SK-N-SH (cell line): ENCODE measurements around the gene PPP1R15B. TPM values are rescaled to one million over a fixed set of nuclear protein-coding genes. Genes with fewer than 3 reads are reported as not detected.
A peak's percentile ranks its signal among the peaks of the same experiment; 100 is the strongest.

Source experiments
- CTCF ChIA-PET: fragments of 300-600, 350-600 bp; formaldehyde crosslinking; extraction: SDS; loops from one replicate; lab custom pipeline; 2021; lab: Yijun Ruan, JAX
- POLR2A ChIA-PET: fragments of 350-600 bp; sonication (Branson Sonifier 250); formaldehyde crosslinking; extraction: SDS; loops from one replicate; lab custom pipeline; 2020; ENCODE audit warnings: antibody characterized with exemption, inconsistent platforms; lab: Yijun Ruan, JAX
- DNase-seq: peaks from one replicate; pipeline ENCODE4 v3.0.0; 2012
- H2AFZ ChIP-seq: fragments of 200-600 bp; sonication (generic); 2 replicates; pipeline ENCODE4 v1.8.1; 2016; ENCODE audit warnings: antibody characterized with exemption, mild to moderate bottlenecking, low read depth
- H3F3A ChIP-seq: fragments of 200-600 bp; sonication (generic); replicated peaks from 2 replicates; pipeline ENCODE3; 2016; ENCODE audit warnings: antibody characterized with exemption, mild to moderate bottlenecking; ENCODE audit not compliant: insufficient read depth
- H3K27ac ChIP-seq, 2 experiments: fragments of 200-500 bp in 1 of 2; fragments of 200-600 bp in 1 of 2; sonication (Bioruptor generic) in 1 of 2; sonication (generic), shearing (Covaris generic) in 1 of 2; 2 replicates each; pipeline versions ENCODE4 v1.5.1 to v1.6.1; 2014 to 2016; ENCODE audit warnings: low read depth in 2 of 2, inconsistent platforms in 1 of 2, low read length in 1 of 2, mild to moderate bottlenecking in 1 of 2, mixed read lengths in 1 of 2
- H3K27me3 ChIP-seq: fragments of 200-600 bp; sonication (generic), shearing (Covaris generic); 2 replicates; pipeline ENCODE4 v1.6.1; 2016; ENCODE audit warnings: mixed run types; ENCODE audit not compliant: insufficient read depth
- H3K36me3 ChIP-seq, 2 experiments: fragments of 200-500 bp in 1 of 2; fragments of 200-600 bp in 1 of 2; sonication (Bioruptor generic) in 1 of 2; sonication (generic) in 1 of 2; replicated peaks in 1 of 2; 2 replicates each; pipeline versions ENCODE3 to v1.5.1; 2014 to 2016; ENCODE audit warnings: low read length in 1 of 2, mild to moderate bottlenecking in 1 of 2; ENCODE audit not compliant: insufficient read depth in 2 of 2, control insufficient read depth in 1 of 2
- H3K4me1 ChIP-seq, 2 experiments: fragments of 200-500 bp in 1 of 2; fragments of 200-600 bp in 1 of 2; sonication (Bioruptor generic) in 1 of 2; sonication (generic), shearing (Covaris generic) in 1 of 2; 2 replicates each; pipeline versions ENCODE4 v1.5.1 to v1.6.1; 2014 to 2016; ENCODE audit warnings: low read depth in 1 of 2, low read length in 1 of 2, mixed run types in 1 of 2; ENCODE audit not compliant: insufficient read depth in 2 of 2, control insufficient read depth in 1 of 2
- H3K4me2 ChIP-seq: fragments of 200-600 bp; sonication (generic), shearing (Covaris generic); 2 replicates; pipeline ENCODE4 v1.6.1; 2017; ENCODE audit warnings: mixed run types
- H3K4me3 ChIP-seq, 2 experiments: fragments of 200-500 bp in 1 of 2; fragments of 200-600 bp in 1 of 2; sonication (Bioruptor generic) in 1 of 2; sonication (generic), shearing (Covaris generic) in 1 of 2; 2 replicates each; pipeline versions ENCODE4 v1.5.1 to v1.8.1; 2014 to 2016; ENCODE audit warnings: low read depth in 2 of 2, inconsistent platforms in 1 of 2, low read length in 1 of 2, mild to moderate bottlenecking in 1 of 2, mixed read lengths in 1 of 2, moderate library complexity in 1 of 2
- H3K79me2 ChIP-seq: fragments of 200-600 bp; sonication (generic); 2 replicates; pipeline ENCODE4 v1.8.1; 2017; ENCODE audit warnings: mild to moderate bottlenecking; ENCODE audit not compliant: insufficient read depth
- H3K9ac ChIP-seq: fragments of 200-600 bp; sonication (generic); 2 replicates; pipeline ENCODE4 v1.6.1; 2017; ENCODE audit warnings: mixed run types
- H3K9me2 ChIP-seq: fragments of 200-600 bp; sonication (generic); 2 replicates; pipeline ENCODE4 v1.6.1; 2017; ENCODE audit warnings: mixed run types
- H3K9me3 ChIP-seq: fragments of 200-600 bp; sonication (generic); 2 replicates; pipeline ENCODE4 v1.6.1; 2017; ENCODE audit warnings: mixed run types, mild to moderate bottlenecking, moderate library complexity
- H4K20me1 ChIP-seq: fragments of 200-600 bp; sonication (generic); 2 replicates; pipeline ENCODE4 v1.6.1; 2017; ENCODE audit warnings: mild to moderate bottlenecking, mixed run types; ENCODE audit not compliant: insufficient read depth
- CTCF ChIP-seq: fragments of 200-600 bp; sonication (generic); IDR thresholded peaks from 2 replicates; pipeline ENCODE4 v1.6.1; 2017; ENCODE audit warnings: antibody characterized with exemption, mild to moderate bottlenecking, moderate library complexity
- FOXJ3 ChIP-seq: sonication (generic); formaldehyde crosslinking; IDR thresholded peaks from 2 replicates; pipeline ENCODE4 v1.5.1; 2020; ENCODE audit warnings: mild to moderate bottlenecking, missing genetic modification reagents
- MAX ChIP-seq: IDR thresholded peaks from 2 replicates; pipeline ENCODE4 v1.4.0; 2012; ENCODE audit warnings: low read depth
- MEF2A ChIP-seq: IDR thresholded peaks from 2 replicates; pipeline ENCODE4 v1.4.0; 2012; ENCODE audit warnings: low read depth, borderline replicate concordance
- NFIC ChIP-seq: IDR thresholded peaks from 2 replicates; pipeline ENCODE4 v1.4.0; 2012; ENCODE audit warnings: borderline replicate concordance
- NRF1 ChIP-seq: IDR thresholded peaks from 2 replicates; pipeline ENCODE4 v1.6.1; 2012; ENCODE audit warnings: low read depth, mild to moderate bottlenecking, low read length
- POLR2AphosphoS5 ChIP-seq: IDR thresholded peaks from 2 replicates; pipeline ENCODE4 v1.6.1; 2012; ENCODE audit warnings: low read depth, low read length
- RAD21 ChIP-seq: IDR thresholded peaks from 2 replicates; pipeline ENCODE4 v1.6.1; 2012; ENCODE audit warnings: mild to moderate bottlenecking, low read length
- SMC3 ChIP-seq: IDR thresholded peaks from 2 replicates; pipeline ENCODE4 v1.6.1; 2012; ENCODE audit warnings: low read depth, low read length, improper control_type of control experiment
- TAF1 ChIP-seq: IDR thresholded peaks from 2 replicates; pipeline ENCODE4 v1.6.1; 2012; ENCODE audit warnings: low read depth, mild to moderate bottlenecking, low read length, moderate library complexity, borderline replicate concordance
- USF2 ChIP-seq: fragments of 150-350 bp; IDR thresholded peaks from 2 replicates; pipeline ENCODE4 v1.6.1; 2017; ENCODE audit warnings: antibody characterized with exemption, low read length, low read depth, borderline replicate concordance
- WGBS: methylation state at CpG from one replicate; pipeline ENCODE4 v1.1.6; 2017; ENCODE audit warnings: low lambda C conversion rate; 5-methylcytosine and 5-hydroxymethylcytosine counted together
- polyA plus RNA-seq, 3 experiments: library from polyadenylated mRNA; depleted of rRNA; stranded (reverse); fragments of >200 nt; gene quantifications; 2 replicates each; pipeline ENCODE4 v1.2.3, GENCODE V29; 2012
- TF ChIP-seq, protein P1 (sequence below): IDR thresholded peaks from 2 replicates; pipeline ENCODE4 v1.4.0; 2012; ENCODE audit warnings: low read depth, borderline replicate concordance

PPP1R15B gene
- polyA plus RNA-seq, 1 of the 3 experiments (the other 2 are of a cell fraction) = 12.1 TPM

GRCh38 chr1:204447190-204447589 lies 35.6 kb upstream of the PPP1R15B start:
- ChIA-PET CTCF (interaction anchor here (1.0 to 35.1 kb wide), 13 partner anchors 11 to 360 kb away, joined by 3 to 1005 read pairs (median 7); partner anchors contain the start of gene PIK3C2B), POLR2A (interaction anchor here (0.8 kb wide), 1 partner anchor 47 kb away, joined by 3 read pairs; the partner anchor contains the start of gene PIK3C2B)
- H3K9me3 ChIP-seq = no peaks in the 10 kb centered on the region
- no peaks in the 10 kb centered on the region for H3K9me2 ChIP-seq
- no peak overlapping the region for H3K4me2 ChIP-seq
- TF ChIP-seq FOXJ3 (CRISPR knock-in tag) (no peak), MEF2A (no peak)
- no peaks in the 10 kb centered on the region for H3K27me3 ChIP-seq
- no peaks in the 10 kb centered on the region for H4K20me1 ChIP-seq
- DNase-seq = no peak
- H3K4me1 ChIP-seq = no peaks in the 10 kb centered on the region; a peak in 1 of 4 replicates
- H3F3A ChIP-seq = no peaks in the 10 kb centered on the region
- no peaks in the 10 kb centered on the region for H3K79me2 ChIP-seq
- no peak overlapping the region for H3K27ac ChIP-seq
- H3K36me3 ChIP-seq = peaks cover 0 to 24% of the 10 kb centered on the region in 2 experiments
- H3K9ac ChIP-seq = no peak overlapping the region
- WGBS = 85% methylated on average over 6 of the region's 6 CpGs
- no peak overlapping the region for H2AFZ ChIP-seq
- no peak overlapping the region for H3K4me3 ChIP-seq

- Histone ChIP-seq H3K9me2 (no peaks in the 10 kb centered on the region), H4K20me1 (no peaks in the 10 kb centered on the region), H2AFZ (no peak overlapping the region), H3K9ac (no peak overlapping the region), H3K27ac (no peak overlapping the region), H3K4me1 (no peaks in the 10 kb centered on the region; a peak in 1 of 4 replicates), H3K79me2 (no peaks in the 10 kb centered on the region), H3K4me3 (no peak overlapping the region; a peak in 1 of 4 replicates), H3K36me3 (peaks cover 0 to 24% of the 10 kb centered on the region in 2 experiments), H3K9me3 (no peaks in the 10 kb centered on the region), H3K4me2 (no peak overlapping the region), H3F3A (no peaks in the 10 kb centered on the region), H3K27me3 (no peaks in the 10 kb centered on the region)
- CTCF ChIA-PET = interaction anchor here (0.6 to 35.1 kb wide), 22 partner anchors 11 to 361 kb away, joined by 3 to 1005 read pairs (median 6); partner anchors contain the start of gene PIK3C2B
- TF ChIP-seq RAD21 (peak; percentile 72), SMC3 (peak; percentile 85), CTCF (peak; percentile 74), NRF1 (no peak)
- DNase-seq = peak; percentile 82
- POLR2A ChIA-PET = interaction anchor here (1.6 kb wide), 1 partner anchor 47 kb away, joined by 3 read pairs; no protein-coding TSS in a partner anchor
- whole genome bisulfite sequencing = 57% methylated on average over 6 of the region's 11 CpGs
Measured at GRCh38 chr1:204446413-204447111, 34.9 kb upstream of the PPP1R15B start.

DNA sequence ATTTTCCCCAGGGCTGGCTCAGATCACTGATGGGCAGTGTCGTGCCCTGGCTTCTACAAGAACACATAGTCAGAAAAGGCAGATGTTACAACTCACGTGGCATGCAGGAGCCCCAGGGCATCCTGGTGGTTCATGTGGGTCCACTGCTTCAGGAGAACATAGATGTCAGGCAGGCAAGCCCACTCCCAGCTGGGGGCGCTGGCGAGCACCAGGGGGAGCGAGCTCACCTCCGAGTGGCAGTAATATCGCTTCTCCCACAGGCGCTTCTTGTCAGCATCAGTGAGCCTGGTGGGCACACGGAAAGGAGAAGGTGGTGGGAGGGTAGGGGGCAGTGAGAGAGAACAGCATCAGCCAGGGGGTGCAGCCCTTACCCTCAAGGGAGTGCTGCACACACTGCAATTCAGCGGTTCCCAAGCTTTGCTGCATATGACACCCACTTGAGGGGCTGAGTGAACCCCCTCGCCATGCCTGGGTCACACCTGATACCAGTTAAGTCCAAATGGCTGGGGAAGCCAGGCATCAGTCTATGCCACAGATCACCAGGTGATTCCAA lies 34.3 kb upstream of the PPP1R15B start:
- H3K4me1 ChIP-seq = no peaks in the 10 kb centered on the region; a peak in 1 of 4 replicates
- DNase-seq = peak; percentile 63
- H3K9me3 ChIP-seq = no peaks in the 10 kb centered on the region
- 75% methylated on average over 5 of the region's 11 CpGs for WGBS
- H3K79me2 ChIP-seq = no peaks in the 10 kb centered on the region
- no peak overlapping the region for H3K27ac ChIP-seq
- no peaks in the 10 kb centered on the region for H4K20me1 ChIP-seq
- no peaks in the 10 kb centered on the region for H3K27me3 ChIP-seq
- no peak overlapping the region for H3K4me2 ChIP-seq
- H3K4me3 ChIP-seq = no peak overlapping the region; a peak in 1 of 4 replicates
- ChIA-PET CTCF (interaction anchor here (0.9 to 35.1 kb wide), 20 partner anchors 12 to 362 kb away, joined by 3 to 1005 read pairs (median 6); partner anchors contain the start of gene PIK3C2B), POLR2A (interaction anchor here (1.6 kb wide), 1 partner anchor 48 kb away, joined by 3 read pairs; no protein-coding TSS in a partner anchor)
- H3K36me3 ChIP-seq = peaks cover 0 to 24% of the 10 kb centered on the region in 2 experiments
- H3K9me2 ChIP-seq = no peaks in the 10 kb centered on the region
- no peak overlapping the region for H2AFZ ChIP-seq
- no peak overlapping the region for H3K9ac ChIP-seq
- H3F3A ChIP-seq = no peaks in the 10 kb centered on the region
- TF ChIP-seq MAX (no peak), TAF1 (no peak), POLR2AphosphoS5 (no peak), CTCF (peak; percentile 38), USF2 (no peak), NFIC (no peak)
- TF ChIP-seq, protein P1, sequence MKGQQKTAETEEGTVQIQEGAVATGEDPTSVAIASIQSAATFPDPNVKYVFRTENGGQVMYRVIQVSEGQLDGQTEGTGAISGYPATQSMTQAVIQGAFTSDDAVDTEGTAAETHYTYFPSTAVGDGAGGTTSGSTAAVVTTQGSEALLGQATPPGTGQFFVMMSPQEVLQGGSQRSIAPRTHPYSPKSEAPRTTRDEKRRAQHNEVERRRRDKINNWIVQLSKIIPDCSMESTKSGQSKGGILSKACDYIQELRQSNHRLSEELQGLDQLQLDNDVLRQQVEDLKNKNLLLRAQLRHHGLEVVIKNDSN = no peak
